ENCODE data around the gene UGT2B15.

- TF ChIP-seq, protein P1, sequence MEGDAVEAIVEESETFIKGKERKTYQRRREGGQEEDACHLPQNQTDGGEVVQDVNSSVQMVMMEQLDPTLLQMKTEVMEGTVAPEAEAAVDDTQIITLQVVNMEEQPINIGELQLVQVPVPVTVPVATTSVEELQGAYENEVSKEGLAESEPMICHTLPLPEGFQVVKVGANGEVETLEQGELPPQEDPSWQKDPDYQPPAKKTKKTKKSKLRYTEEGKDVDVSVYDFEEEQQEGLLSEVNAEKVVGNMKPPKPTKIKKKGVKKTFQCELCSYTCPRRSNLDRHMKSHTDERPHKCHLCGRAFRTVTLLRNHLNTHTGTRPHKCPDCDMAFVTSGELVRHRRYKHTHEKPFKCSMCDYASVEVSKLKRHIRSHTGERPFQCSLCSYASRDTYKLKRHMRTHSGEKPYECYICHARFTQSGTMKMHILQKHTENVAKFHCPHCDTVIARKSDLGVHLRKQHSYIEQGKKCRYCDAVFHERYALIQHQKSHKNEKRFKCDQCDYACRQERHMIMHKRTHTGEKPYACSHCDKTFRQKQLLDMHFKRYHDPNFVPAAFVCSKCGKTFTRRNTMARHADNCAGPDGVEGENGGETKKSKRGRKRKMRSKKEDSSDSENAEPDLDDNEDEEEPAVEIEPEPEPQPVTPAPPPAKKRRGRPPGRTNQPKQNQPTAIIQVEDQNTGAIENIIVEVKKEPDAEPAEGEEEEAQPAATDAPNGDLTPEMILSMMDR (IDR thresholded peaks at IDR 0.05), result no peak
- no peak for TF ChIP-seq POLR2AphosphoS5 (IDR thresholded peaks at IDR 0.05; ENCODE audit: low read depth, low read length)
- TF ChIP-seq REST (IDR thresholded peaks at IDR 0.05; ENCODE audit: insufficient read depth in 1 of 2, low read depth in 2 of 2, low read length in 1 of 2), result no peak
- no peak for TF ChIP-seq SIN3A (IDR thresholded peaks at IDR 0.05; ENCODE audit: borderline replicate concordance, insufficient read depth, low read depth, low read length)
Observed at GRCh38 chr4:68630371-68630770, 40.1 kb downstream of the UGT2B15 start.
